Epithelial cell of esophagus (primary cell): ENCODE measurements around the gene RERG.
"Not testable (repeated sequence)": the region's sequence is repeated elsewhere in the genome, so short reads cannot be mapped to it uniquely, and the experiment has no call there.

ENCODE experiments used
- DNase-seq: peaks from one replicate; pipeline ENCODE4 v3.0.0; 2010; ENCODE audit warnings: low read depth
- H3K4me3 ChIP-seq: 2 replicates; pipeline ENCODE4 v1.5.1; 2011; ENCODE audit warnings: mild to moderate bottlenecking, low read length, control low read depth
- CTCF ChIP-seq: IDR thresholded peaks from 2 replicates; pipeline ENCODE4 v1.5.1; 2011; ENCODE audit warnings: low read depth, mild to moderate bottlenecking, low read length, control low read depth, inconsistent platforms; ENCODE audit not compliant: insufficient read depth; ENCODE audit errors: missing control alignments

RERG gene

GRCh38 chr12:15232959-15233358 is 11.7 kb upstream of the RERG start:
- DNase-seq, result no peak
- no peak for TF ChIP-seq CTCF
- no peak overlapping the region for H3K4me3 ChIP-seq

GRCh38 chr12:15231493-15231892 is 10.3 kb upstream of the RERG start:
- no peak for TF ChIP-seq CTCF
- H3K4me3 ChIP-seq, result no peak overlapping the region
- no peak for DNase-seq

- no peak overlapping the region for H3K4me3 ChIP-seq
- no peak for DNase-seq
- no peak for TF ChIP-seq CTCF
Measured at GRCh38 chr12:15230751-15231150, 9.5 kb upstream of the RERG start.

- no peak for DNase-seq
Measured at GRCh38 chr12:15230137-15230536, 8.9 kb upstream of the RERG start.

GRCh38 chr12:15227004-15227679 is 5.9 kb upstream of the RERG start:
- H3K4me3 ChIP-seq, result no peak overlapping the region
- DNase-seq, result peak; percentile 70
- peak; percentile 80 for TF ChIP-seq CTCF

More at GRCh38 chr12:15230137-15230536, 8.9 kb upstream of the RERG start:
- TF ChIP-seq CTCF, result no peak
- H3K4me3 ChIP-seq, result no peak overlapping the region

- DNase-seq, H3K4me3 ChIP-seq: not testable (repeated sequence)
Measured at GRCh38 chr12:15225863-15226218, 4.6 kb upstream of the RERG start.

GRCh38 chr12:15225136-15225862 is 4.1 kb upstream of the RERG start:
- TF ChIP-seq CTCF, result no peak
- DNase-seq, result no peak
- no peak overlapping the region for H3K4me3 ChIP-seq
